ENCODE measurements around the gene FAM118B. TPM values are rescaled to one million over a fixed set of nuclear protein-coding genes. Genes with fewer than 3 reads are reported as not detected.

The FAM118B gene
- total RNA-seq = 37.3 and 41.6 TPM in 2 replicates

DNA sequence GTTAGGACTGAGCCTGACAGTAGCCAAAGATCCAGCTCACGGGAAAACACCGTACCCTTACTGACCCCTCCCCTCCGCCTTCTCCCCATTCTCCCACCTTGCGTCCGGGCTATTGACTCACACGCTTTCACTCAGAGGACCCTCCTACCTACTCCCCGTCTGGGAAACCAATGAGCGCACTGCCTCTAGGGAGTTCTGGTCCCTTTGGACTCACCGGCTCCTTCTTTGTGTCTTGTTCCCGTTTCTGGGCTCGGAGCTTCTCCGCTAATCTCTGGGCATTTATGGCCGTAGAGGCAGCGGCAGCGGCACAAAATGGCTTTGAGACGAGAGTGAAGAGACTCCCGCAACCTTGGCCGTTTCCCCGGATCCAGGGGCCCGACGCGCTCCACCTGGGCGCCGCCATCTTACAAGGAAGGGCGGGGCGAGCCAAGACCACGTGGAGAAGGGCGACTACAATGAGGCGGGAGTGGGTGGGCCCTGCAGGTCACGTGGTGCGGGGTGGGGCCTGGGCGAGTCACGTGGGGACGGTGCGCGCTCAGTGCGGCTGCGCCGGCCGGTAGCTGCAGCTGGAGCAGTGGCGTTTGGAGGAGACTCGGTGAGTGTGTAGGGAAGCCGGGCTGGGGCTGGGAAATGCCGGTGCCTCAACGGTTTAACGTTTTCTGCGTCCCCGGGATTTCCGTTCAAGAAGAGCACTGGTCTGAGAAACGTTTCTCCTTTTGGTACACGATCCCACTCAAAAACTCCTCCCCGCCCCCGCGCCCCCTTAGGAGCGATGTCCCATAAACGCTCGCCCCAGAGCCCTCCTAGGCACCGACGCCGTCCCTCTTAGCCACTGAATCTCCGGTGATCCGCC lies at the start of gene FAM118B, which contains the start of gene RPUSD4:
FAM118B (plus strand) TSS at position 547 of the 853 bp plus-strand sequence. CDS start 23,220 bp downstream, outside the sequence.
RPUSD4 (minus strand) TSS at position 415 of the 853 bp plus-strand sequence; CDS start at position 403, 12 bp downstream.

DNA sequence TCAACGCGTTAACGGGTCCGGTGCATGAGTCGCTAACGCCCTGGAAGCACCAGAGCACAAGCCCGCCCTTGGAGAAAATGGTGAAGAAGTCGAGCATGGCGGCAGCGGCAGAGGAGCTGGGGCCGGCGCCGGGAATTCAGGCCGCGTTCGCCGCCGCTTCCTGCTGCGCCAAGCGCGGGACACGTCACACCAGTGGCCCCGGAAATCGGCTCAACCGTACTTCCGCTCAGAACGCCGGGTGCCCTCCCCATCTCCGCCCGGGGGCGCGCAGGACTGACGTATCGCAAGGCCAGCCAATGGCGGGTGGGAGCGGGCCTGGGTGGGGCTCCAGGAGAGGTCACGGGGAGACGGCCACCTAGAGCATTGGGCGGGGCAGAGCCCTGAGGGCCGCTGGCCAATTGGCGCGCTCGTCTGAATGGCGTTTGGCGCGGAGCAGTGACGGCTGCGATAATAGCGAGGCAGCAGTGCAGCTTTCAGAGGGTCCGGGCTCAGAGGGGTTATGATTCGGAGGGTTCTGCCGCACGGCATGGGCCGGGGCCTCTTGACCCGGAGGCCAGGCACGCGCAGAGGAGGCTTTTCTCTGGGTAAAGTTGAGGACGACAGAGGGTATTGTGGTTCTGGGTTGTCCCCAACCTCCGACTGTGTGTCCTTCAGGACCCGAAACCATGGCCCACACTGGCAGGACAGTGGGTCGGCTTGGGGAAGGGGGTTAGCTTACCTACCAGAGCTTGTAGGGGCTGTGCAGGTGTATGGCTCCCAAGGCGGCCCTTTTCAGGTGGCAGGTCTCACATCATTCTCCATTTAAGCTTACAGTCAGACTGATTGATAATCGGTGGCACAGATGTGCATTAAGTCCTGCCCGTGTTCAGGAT lies 57.4 kb downstream of the FAM118B start, which contains the start of the genes FOXRED1 and SRPRA:
FOXRED1 (plus strand) TSS at position 447 of the 872 bp plus-strand sequence; CDS start at position 500, 53 bp downstream.
SRPRA (minus strand) TSS at position 188 of the 872 bp plus-strand sequence; CDS start at position 97, 91 bp downstream.

GRCh38 chr11:126282736-126283591 lies 71.4 kb downstream of the FAM118B start, which contains the start of gene TIRAP:
TSS of gene TIRAP (plus strand) at chr11:126283093. CDS start at chr11:126290895, 7,802 bp downstream.

GRCh38 chr11:126303623-126304456 lies 92.3 kb downstream of the FAM118B start, which contains the start of gene DCPS:
TSS of gene DCPS (plus strand) at chr11:126304060. CDS start at chr11:126304081, 21 bp downstream.

Small RNA genes within 50 kb of the gene (small RNA-seq; reads per million reads assigned to genes)
- gene AP001893.2 (not detected), gene RN7SL351P (not detected), gene RNU4-86P (not detected)

Other genes starting within 250 kb of the FAM118B start
- gene CDON, start 148.9 kb upstream of the FAM118B start, total RNA-seq = 3.6 TPM in 2 replicates
- 42.9 and 45.6 TPM in 2 replicates for gene RPUSD4, start 132 bp upstream of the FAM118B start, total RNA-seq
- 104 and 107 TPM in 2 replicates for gene SRPRA, start 57.1 kb downstream of the FAM118B start, total RNA-seq
- 15.2 and 20.9 TPM in 2 replicates for gene FOXRED1, start 57.4 kb downstream of the FAM118B start, total RNA-seq
- 6.1 and 6.4 TPM in 2 replicates for gene TIRAP, start 71.3 kb downstream of the FAM118B start, total RNA-seq
- 15.2 and 18.9 TPM in 2 replicates for gene DCPS, start 92.3 kb downstream of the FAM118B start, total RNA-seq
- 15.4 and 19.1 TPM in 2 replicates for gene ST3GAL4, start 143.9 kb downstream of the FAM118B start, total RNA-seq